Fibroblast of lung (primary cell): ENCODE measurements around the gene DLGAP3.

Experiments used
- CTCF ChIP-seq, 2 donors: IDR thresholded peaks in 1 of 2; conservative IDR thresholded peaks in 1 of 2; 1 replicate in 1 of 2; 2 replicates in 1 of 2; pipeline ENCODE4 v1.5.1; 2011 to 2012; ENCODE audit warnings: low read length in 2 of 2, control low read depth in 1 of 2, inconsistent platforms in 1 of 2, low read depth in 1 of 2, mild to moderate bottlenecking in 1 of 2
- EZH2 ChIP-seq: IDR thresholded peaks from 2 replicates; pipeline ENCODE4 v1.5.1; 2012; ENCODE audit warnings: low read length, control low read depth, mild to moderate bottlenecking; ENCODE audit errors: missing control alignments

- TF ChIP-seq CTCF (conservative IDR thresholded peaks at IDR 0.05 in 1 of 2, IDR thresholded peaks at IDR 0.05 in 1 of 2; ENCODE audit: low read depth in 1 of 2, low read length in 2 of 2) (no peak), EZH2 (no peak)
Observed at GRCh38 chr1:34910425-34910824, 19.0 kb downstream of the DLGAP3 start.
